ENCODE measurements around the gene PITX3. TPM values are rescaled to one million over a fixed set of nuclear protein-coding genes. Genes with fewer than 3 reads are reported as not detected.

PITX3 gene
- total and polyA plus RNA-seq, 2 experiments from 2014 or later = 0.34 TPM; not detected in 1

- no peaks in the 10 kb centered on the region for H3K36me3 ChIP-seq (ENCODE audit: insufficient read depth)
- H3K9me3 Mint-ChIP-seq = no peaks in the 10 kb centered on the region
- no peaks in the 10 kb centered on the region for H3K9me2 ChIP-seq (ENCODE audit: insufficient read depth)
- no peak overlapping the region for H3K27ac ChIP-seq (ENCODE audit: low read depth)
- H3K27ac Mint-ChIP-seq = no peak overlapping the region
- ATAC-seq (no peak), DNase-seq (ENCODE audit: low spot score) (no peak)
- no peaks in the 10 kb centered on the region for H3K27me3 ChIP-seq (ENCODE audit: insufficient read depth)
- H3K4me3 Mint-ChIP-seq = no peak overlapping the region
- no peaks in the 10 kb centered on the region for H3K4me1 ChIP-seq (ENCODE audit: insufficient read depth)
- no peaks in the 10 kb centered on the region for H3K27me3 Mint-ChIP-seq (ENCODE audit: insufficient read depth, low read depth, poor library complexity)
- no peak overlapping the region for H2AFZ ChIP-seq
- TF ChIP-seq POLR2AphosphoS5 (IDR thresholded peaks at IDR 0.05; ENCODE audit: low read depth) = no peak
- no peak for TF ChIP-seq EZH2phosphoT487 (IDR thresholded peaks at IDR 0.05; ENCODE audit: unreplicated experiment)
- no peak for TF ChIP-seq EZH2 (IDR thresholded peaks at IDR 0.05; ENCODE audit: low read depth, unreplicated experiment)
- no peak for TF ChIP-seq STAT1 (IDR thresholded peaks at IDR 0.05; ENCODE audit: unreplicated experiment)
- TF ChIP-seq CREB1 (CRISPR knock-in tag; IDR thresholded peaks at IDR 0.05; ENCODE audit: low read depth) = no peak
- no peak for TF ChIP-seq ZNF331 (CRISPR knock-in tag; IDR thresholded peaks at IDR 0.05; ENCODE audit: low read depth)
- TF ChIP-seq, protein P1, sequence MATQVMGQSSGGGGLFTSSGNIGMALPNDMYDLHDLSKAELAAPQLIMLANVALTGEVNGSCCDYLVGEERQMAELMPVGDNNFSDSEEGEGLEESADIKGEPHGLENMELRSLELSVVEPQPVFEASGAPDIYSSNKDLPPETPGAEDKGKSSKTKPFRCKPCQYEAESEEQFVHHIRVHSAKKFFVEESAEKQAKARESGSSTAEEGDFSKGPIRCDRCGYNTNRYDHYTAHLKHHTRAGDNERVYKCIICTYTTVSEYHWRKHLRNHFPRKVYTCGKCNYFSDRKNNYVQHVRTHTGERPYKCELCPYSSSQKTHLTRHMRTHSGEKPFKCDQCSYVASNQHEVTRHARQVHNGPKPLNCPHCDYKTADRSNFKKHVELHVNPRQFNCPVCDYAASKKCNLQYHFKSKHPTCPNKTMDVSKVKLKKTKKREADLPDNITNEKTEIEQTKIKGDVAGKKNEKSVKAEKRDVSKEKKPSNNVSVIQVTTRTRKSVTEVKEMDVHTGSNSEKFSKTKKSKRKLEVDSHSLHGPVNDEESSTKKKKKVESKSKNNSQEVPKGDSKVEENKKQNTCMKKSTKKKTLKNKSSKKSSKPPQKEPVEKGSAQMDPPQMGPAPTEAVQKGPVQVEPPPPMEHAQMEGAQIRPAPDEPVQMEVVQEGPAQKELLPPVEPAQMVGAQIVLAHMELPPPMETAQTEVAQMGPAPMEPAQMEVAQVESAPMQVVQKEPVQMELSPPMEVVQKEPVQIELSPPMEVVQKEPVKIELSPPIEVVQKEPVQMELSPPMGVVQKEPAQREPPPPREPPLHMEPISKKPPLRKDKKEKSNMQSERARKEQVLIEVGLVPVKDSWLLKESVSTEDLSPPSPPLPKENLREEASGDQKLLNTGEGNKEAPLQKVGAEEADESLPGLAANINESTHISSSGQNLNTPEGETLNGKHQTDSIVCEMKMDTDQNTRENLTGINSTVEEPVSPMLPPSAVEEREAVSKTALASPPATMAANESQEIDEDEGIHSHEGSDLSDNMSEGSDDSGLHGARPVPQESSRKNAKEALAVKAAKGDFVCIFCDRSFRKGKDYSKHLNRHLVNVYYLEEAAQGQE (IDR thresholded peaks at IDR 0.05; ENCODE audit: unreplicated experiment) = no peak
- TF ChIP-seq, protein P2, sequence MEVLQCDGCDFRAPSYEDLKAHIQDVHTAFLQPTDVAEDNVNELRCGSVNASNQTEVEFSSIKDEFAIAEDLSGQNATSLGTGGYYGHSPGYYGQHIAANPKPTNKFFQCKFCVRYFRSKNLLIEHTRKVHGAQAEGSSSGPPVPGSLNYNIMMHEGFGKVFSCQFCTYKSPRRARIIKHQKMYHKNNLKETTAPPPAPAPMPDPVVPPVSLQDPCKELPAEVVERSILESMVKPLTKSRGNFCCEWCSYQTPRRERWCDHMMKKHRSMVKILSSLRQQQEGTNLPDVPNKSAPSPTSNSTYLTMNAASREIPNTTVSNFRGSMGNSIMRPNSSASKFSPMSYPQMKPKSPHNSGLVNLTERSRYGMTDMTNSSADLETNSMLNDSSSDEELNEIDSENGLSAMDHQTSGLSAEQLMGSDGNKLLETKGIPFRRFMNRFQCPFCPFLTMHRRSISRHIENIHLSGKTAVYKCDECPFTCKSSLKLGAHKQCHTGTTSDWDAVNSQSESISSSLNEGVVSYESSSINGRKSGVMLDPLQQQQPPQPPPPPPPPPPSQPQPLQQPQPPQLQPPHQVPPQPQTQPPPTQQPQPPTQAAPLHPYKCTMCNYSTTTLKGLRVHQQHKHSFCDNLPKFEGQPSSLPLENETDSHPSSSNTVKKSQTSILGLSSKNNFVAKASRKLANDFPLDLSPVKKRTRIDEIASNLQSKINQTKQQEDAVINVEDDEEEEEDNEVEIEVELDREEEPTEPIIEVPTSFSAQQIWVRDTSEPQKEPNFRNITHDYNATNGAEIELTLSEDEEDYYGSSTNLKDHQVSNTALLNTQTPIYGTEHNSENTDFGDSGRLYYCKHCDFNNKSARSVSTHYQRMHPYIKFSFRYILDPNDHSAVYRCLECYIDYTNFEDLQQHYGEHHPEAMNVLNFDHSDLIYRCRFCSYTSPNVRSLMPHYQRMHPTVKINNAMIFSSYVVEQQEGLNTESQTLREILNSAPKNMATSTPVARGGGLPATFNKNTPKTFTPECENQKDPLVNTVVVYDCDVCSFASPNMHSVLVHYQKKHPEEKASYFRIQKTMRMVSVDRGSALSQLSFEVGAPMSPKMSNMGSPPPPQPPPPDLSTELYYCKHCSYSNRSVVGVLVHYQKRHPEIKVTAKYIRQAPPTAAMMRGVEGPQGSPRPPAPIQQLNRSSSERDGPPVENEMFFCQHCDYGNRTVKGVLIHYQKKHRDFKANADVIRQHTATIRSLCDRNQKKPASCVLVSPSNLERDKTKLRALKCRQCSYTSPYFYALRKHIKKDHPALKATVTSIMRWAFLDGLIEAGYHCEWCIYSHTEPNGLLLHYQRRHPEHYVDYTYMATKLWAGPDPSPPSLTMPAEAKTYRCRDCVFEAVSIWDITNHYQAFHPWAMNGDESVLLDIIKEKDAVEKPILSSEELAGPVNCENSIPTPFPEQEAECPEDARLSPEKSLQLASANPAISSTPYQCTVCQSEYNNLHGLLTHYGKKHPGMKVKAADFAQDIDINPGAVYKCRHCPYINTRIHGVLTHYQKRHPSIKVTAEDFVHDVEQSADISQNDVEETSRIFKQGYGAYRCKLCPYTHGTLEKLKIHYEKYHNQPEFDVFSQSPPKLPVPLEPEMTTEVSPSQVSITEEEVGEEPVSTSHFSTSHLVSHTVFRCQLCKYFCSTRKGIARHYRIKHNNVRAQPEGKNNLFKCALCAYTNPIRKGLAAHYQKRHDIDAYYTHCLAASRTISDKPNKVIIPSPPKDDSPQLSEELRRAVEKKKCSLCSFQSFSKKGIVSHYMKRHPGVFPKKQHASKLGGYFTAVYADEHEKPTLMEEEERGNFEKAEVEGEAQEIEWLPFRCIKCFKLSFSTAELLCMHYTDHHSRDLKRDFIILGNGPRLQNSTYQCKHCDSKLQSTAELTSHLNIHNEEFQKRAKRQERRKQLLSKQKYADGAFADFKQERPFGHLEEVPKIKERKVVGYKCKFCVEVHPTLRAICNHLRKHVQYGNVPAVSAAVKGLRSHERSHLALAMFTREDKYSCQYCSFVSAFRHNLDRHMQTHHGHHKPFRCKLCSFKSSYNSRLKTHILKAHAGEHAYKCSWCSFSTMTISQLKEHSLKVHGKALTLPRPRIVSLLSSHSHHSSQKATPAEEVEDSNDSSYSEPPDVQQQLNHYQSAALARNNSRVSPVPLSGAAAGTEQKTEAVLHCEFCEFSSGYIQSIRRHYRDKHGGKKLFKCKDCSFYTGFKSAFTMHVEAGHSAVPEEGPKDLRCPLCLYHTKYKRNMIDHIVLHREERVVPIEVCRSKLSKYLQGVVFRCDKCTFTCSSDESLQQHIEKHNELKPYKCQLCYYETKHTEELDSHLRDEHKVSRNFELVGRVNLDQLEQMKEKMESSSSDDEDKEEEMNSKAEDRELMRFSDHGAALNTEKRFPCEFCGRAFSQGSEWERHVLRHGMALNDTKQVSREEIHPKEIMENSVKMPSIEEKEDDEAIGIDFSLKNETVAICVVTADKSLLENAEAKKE (CRISPR knock-in tag; IDR thresholded peaks at IDR 0.05) = no peak
- TF ChIP-seq, protein P3, sequence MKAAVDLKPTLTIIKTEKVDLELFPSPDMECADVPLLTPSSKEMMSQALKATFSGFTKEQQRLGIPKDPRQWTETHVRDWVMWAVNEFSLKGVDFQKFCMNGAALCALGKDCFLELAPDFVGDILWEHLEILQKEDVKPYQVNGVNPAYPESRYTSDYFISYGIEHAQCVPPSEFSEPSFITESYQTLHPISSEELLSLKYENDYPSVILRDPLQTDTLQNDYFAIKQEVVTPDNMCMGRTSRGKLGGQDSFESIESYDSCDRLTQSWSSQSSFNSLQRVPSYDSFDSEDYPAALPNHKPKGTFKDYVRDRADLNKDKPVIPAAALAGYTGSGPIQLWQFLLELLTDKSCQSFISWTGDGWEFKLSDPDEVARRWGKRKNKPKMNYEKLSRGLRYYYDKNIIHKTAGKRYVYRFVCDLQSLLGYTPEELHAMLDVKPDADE (IDR thresholded peaks at IDR 0.05) = no peak
- no peak for TF ChIP-seq CTCF (conservative IDR thresholded peaks at IDR 0.05; ENCODE audit: low read depth in 2 of 2)
- no peak for TF ChIP-seq NANOG (IDR thresholded peaks at IDR 0.05; ENCODE audit: borderline replicate concordance)
- TF ChIP-seq JUNB (IDR thresholded peaks at IDR 0.05; ENCODE audit: unreplicated experiment) = no peak
- no peak overlapping the region for H3K4me2 ChIP-seq
- no peaks in the 10 kb centered on the region for H3K4me1 Mint-ChIP-seq
- H3K4me3 ChIP-seq = no peak overlapping the region
- no peaks in the 10 kb centered on the region for H3F3A ChIP-seq (replicated peaks; ENCODE audit: low read depth)
- peaks cover 8% of the 10 kb centered on the region for H4K20me1 ChIP-seq (replicated peaks; ENCODE audit: insufficient read depth)
- H3K79me2 ChIP-seq (replicated peaks; ENCODE audit: insufficient read depth) = peaks cover 2% of the 10 kb centered on the region; the same call in 1 of the 2 replicates
- H3K36me3 Mint-ChIP-seq (ENCODE audit: low read depth) = no peaks in the 10 kb centered on the region
Measured at GRCh38 chr10:102284531-102284930, 43.2 kb upstream of the PITX3 start.
